H1 (cell line): Measurements from ENCODE around the gene GNAI2. TPM values are rescaled to one million over a fixed set of nuclear protein-coding genes. Genes with fewer than 3 reads are reported as not detected.

Experiments used
- CTCF ChIA-PET: fragments of 300-600 bp; sonication (Branson Sonifier 250); formaldehyde crosslinking; loops from one replicate; lab custom pipeline; 2021; ENCODE audit not compliant: partially characterized antibody; lab: Charles Lee
- POLR2A ChIA-PET: fragments of 300-600 bp; sonication (Branson Sonifier 250); formaldehyde crosslinking; loops from one replicate; lab custom pipeline; 2021; ENCODE audit warnings: inconsistent platforms; ENCODE audit not compliant: partially characterized antibody; lab: Charles Lee
- DNase-seq, 2 experiments: peaks; one replicate each; pipeline versions ENCODE4 v3.0.0 to v3.0.0-alpha.2; 2010 to 2022; ENCODE audit warnings: low spot score in 2 of 2, low read depth in 1 of 2, mixed read lengths in 1 of 2
- FAIRE-seq: peaks from 2 replicates; lab custom pipeline; 2011; peaks lifted over from hg19 to GRCh38; lab: Jason Lieb, UNC
- H2AFZ ChIP-seq: 2 replicates; pipeline ENCODE4 v1.8.1; 2012; ENCODE audit warnings: low read length, inconsistent platforms
- H2AK5ac ChIP-seq: 2 replicates; pipeline ENCODE4 v1.6.1; 2013; ENCODE audit warnings: low read depth, low read length
- H2BK120ac ChIP-seq: replicated peaks from 2 replicates; pipeline ENCODE3; 2013; ENCODE audit warnings: low read depth, low read length, inconsistent platforms
- H2BK12ac ChIP-seq: 2 replicates; pipeline ENCODE4 v1.6.1; 2013; ENCODE audit warnings: low read depth, low read length
- H2BK15ac ChIP-seq: 2 replicates; pipeline ENCODE4 v1.6.1; 2013; ENCODE audit warnings: low read length
- H2BK20ac ChIP-seq: 2 replicates; pipeline ENCODE4 v1.6.1; 2013; ENCODE audit warnings: low read length
- H2BK5ac ChIP-seq: 2 replicates; pipeline ENCODE4 v1.6.1; 2013; ENCODE audit warnings: low read depth, low read length
- H3K14ac ChIP-seq: 2 replicates; pipeline ENCODE4 v1.6.1; 2013; ENCODE audit warnings: inconsistent platforms; ENCODE audit not compliant: insufficient read length
- H3K18ac ChIP-seq: 2 replicates; pipeline ENCODE4 v1.6.1; 2013; ENCODE audit warnings: low read length; ENCODE audit errors: extremely low read depth
- H3K23ac ChIP-seq: 2 replicates; pipeline ENCODE4 v1.6.1; 2013; ENCODE audit warnings: inconsistent platforms; ENCODE audit not compliant: insufficient read length
- H3K23me2 ChIP-seq: 2 replicates; pipeline ENCODE4 v1.6.1; 2013; ENCODE audit warnings: low read depth, low read length
- H3K27ac ChIP-seq: 2 replicates; pipeline ENCODE4 v1.6.1; 2011; ENCODE audit warnings: low read depth, low read length, inconsistent platforms
- H3K27me3 ChIP-seq, 4 experiments: replicated peaks in 1 of 4; 1 replicate in 1 of 4; 2 replicates in 3 of 4; pipeline versions ENCODE4 v1.6.1 to v1.8.1; 2011 to 2013; ENCODE audit warnings: low read length in 3 of 4, mild to moderate bottlenecking in 3 of 4, inconsistent platforms in 2 of 4, mixed read lengths in 2 of 4, moderate library complexity in 1 of 4; ENCODE audit not compliant: control insufficient read depth in 3 of 4, insufficient read depth in 3 of 4; ENCODE audit errors: extremely low read depth in 1 of 4
- H3K36me3 ChIP-seq, 4 experiments: 2 replicates each; pipeline versions ENCODE4 v1.6.1 to v1.8.1; 2011 to 2013; ENCODE audit warnings: mild to moderate bottlenecking in 4 of 4, low read length in 3 of 4, moderate library complexity in 2 of 4, control low read depth in 1 of 4, inconsistent platforms in 1 of 4; ENCODE audit not compliant: insufficient read depth in 4 of 4, control insufficient read depth in 2 of 4
- H3K4ac ChIP-seq: replicated peaks from 2 replicates; pipeline ENCODE3; 2013; ENCODE audit warnings: low read length, low read depth, mixed read lengths, inconsistent platforms; ENCODE audit not compliant: insufficient read length
- H3K4me1 ChIP-seq, 4 experiments: replicated peaks in 1 of 4; 1 replicate in 1 of 4; 2 replicates in 3 of 4; pipeline versions ENCODE4 v1.6.1 to v1.8.1; 2011 to 2013; ENCODE audit warnings: low read length in 3 of 4, inconsistent platforms in 2 of 4, mixed read lengths in 1 of 4; ENCODE audit not compliant: insufficient read depth in 4 of 4, control insufficient read depth in 3 of 4
- H3K4me2 ChIP-seq, 2 experiments: 2 replicates each; pipeline versions ENCODE4 v1.6.1 to v1.8.1; 2011 to 2013; ENCODE audit warnings: low read depth in 2 of 2, low read length in 2 of 2, control low read depth in 1 of 2, inconsistent platforms in 1 of 2, mild to moderate bottlenecking in 1 of 2; ENCODE audit not compliant: insufficient read depth in 1 of 2
- H3K4me3 ChIP-seq, 4 experiments: fragments of 200-600, 300-600 bp in 1 of 4; sonication (generic), shearing (Covaris generic), sonication (Bioruptor Twin) in 1 of 4; 2 replicates each; pipeline versions ENCODE4 v1.5.1 to v1.8.1; 2011 to 2016; ENCODE audit warnings: low read length in 4 of 4, low read depth in 3 of 4, control low read depth in 2 of 4, inconsistent platforms in 2 of 4, mild to moderate bottlenecking in 2 of 4, mixed read lengths in 1 of 4, moderate library complexity in 1 of 4; ENCODE audit not compliant: insufficient read depth in 2 of 4; ENCODE audit errors: extremely low read depth in 1 of 4
- H3K56ac ChIP-seq: replicated peaks from 2 replicates; pipeline ENCODE3; 2013; ENCODE audit warnings: low read depth, mild to moderate bottlenecking, mixed read lengths, low read length, inconsistent platforms; ENCODE audit not compliant: insufficient read length
- H3K79me1 ChIP-seq: 2 replicates; pipeline ENCODE4 v1.6.1; 2013; ENCODE audit warnings: low read depth, low read length, control low read depth
- H3K79me2 ChIP-seq, 2 experiments: 2 replicates each; pipeline versions ENCODE4 v1.6.1 to v1.8.1; 2012 to 2013; ENCODE audit warnings: low read length in 2 of 2, mild to moderate bottlenecking in 2 of 2, inconsistent platforms in 1 of 2; ENCODE audit not compliant: insufficient read depth in 2 of 2, control insufficient read depth in 1 of 2
- H3K9ac ChIP-seq, 4 experiments: replicated peaks in 1 of 4; 1 replicate in 1 of 4; 2 replicates in 3 of 4; pipeline versions ENCODE4 v1.6.1 to v1.8.1; 2011 to 2013; ENCODE audit warnings: low read depth in 3 of 4, low read length in 3 of 4, control low read depth in 2 of 4, mild to moderate bottlenecking in 2 of 4, moderate library complexity in 2 of 4, inconsistent platforms in 1 of 4; ENCODE audit errors: extremely low read depth in 1 of 4
- H3K9me3 ChIP-seq, 2 experiments: 2 replicates each; pipeline versions ENCODE4 v1.6.1 to v1.8.1; 2012 to 2013; ENCODE audit warnings: mild to moderate bottlenecking in 2 of 2, moderate library complexity in 2 of 2, control low read depth in 1 of 2, inconsistent platforms in 1 of 2, low read depth in 1 of 2, low read length in 1 of 2, mixed read lengths in 1 of 2; ENCODE audit not compliant: insufficient read depth in 2 of 2
- H4K20me1 ChIP-seq, 2 experiments: replicated peaks in 1 of 2; 2 replicates each; pipeline versions ENCODE3 to v1.8.1; 2011 to 2013; ENCODE audit warnings: inconsistent platforms in 2 of 2, low read length in 2 of 2, mild to moderate bottlenecking in 1 of 2; ENCODE audit not compliant: insufficient read depth in 2 of 2, control insufficient read depth in 1 of 2
- H4K5ac ChIP-seq: 2 replicates; pipeline ENCODE4 v1.6.1; 2013; ENCODE audit warnings: low read length, low read depth, mixed read lengths, inconsistent platforms; ENCODE audit not compliant: insufficient read length
- H4K8ac ChIP-seq: 2 replicates; pipeline ENCODE4 v1.8.0; 2013; ENCODE audit warnings: mild to moderate bottlenecking, moderate library complexity, low read length, inconsistent platforms; ENCODE audit not compliant: insufficient read depth; ENCODE audit errors: extremely low read depth
- H4K91ac ChIP-seq: replicated peaks from 2 replicates; pipeline ENCODE3; 2013; ENCODE audit warnings: low read length, mixed read lengths, inconsistent platforms; ENCODE audit not compliant: insufficient read length
- WGBS, 2 experiments: shearing (Covaris generic) in 1 of 2; methylation state at CpG; one replicate each; pipeline versions ENCODE4 v1.1.6 to v1.1.7; 2013 to 2015; ENCODE audit warnings: low lambda C conversion rate in 2 of 2, mixed read lengths in 2 of 2, inconsistent platforms in 1 of 2, low coverage in 1 of 2, missing lambda C conversion rate in 1 of 2; ENCODE audit not compliant: insufficient replicate concordance in 2 of 2, insufficient coverage in 1 of 2, insufficient read length in 1 of 2; ENCODE audit errors: extremely low coverage in 1 of 2, missing lambda C conversion rate in 1 of 2; 5-methylcytosine and 5-hydroxymethylcytosine counted together
- polyA plus RNA-seq, 7 experiments: library from polyadenylated mRNA; depleted of rRNA in 3 of 7; stranded (reverse) in 5 of 7; unstranded in 2 of 7; fragments of >200 nt in 5 of 7; fragments of 200-250 nt in 2 of 7; gene quantifications; 1 replicate in 5 of 7; 2 replicates in 1 of 7; 4 replicates in 1 of 7; pipeline versions ENCODE4 v1.2.1 to v1.2.3, GENCODE V29; 2011 to 2013; ENCODE audit warnings: missing spikeins in 2 of 7, mixed read lengths in 2 of 7
- total RNA-seq: library from RNA; stranded (reverse); fragmentation: NEBNext Ultra II Directional; extraction: Animal tissue kit (Norgen Biotek cat#: 25700); gene quantifications from 2 replicates; pipeline ENCODE4 v1.2.1, GENCODE V29; 2021

GNAI2 gene
- total and polyA plus RNA-seq, 2 of the 8 experiments (the other 6 are each of a cell fraction or from before 2014, with no cell fraction given), result 168 to 539 TPM

GRCh38 chr3:50258029-50258680, 22.2 kb downstream of the GNAI2 start:
- peaks cover 6% of the 10 kb centered on the region; the same call in 1 of the 2 replicates for H3K79me1 ChIP-seq
- no peaks in the 10 kb centered on the region for H3K23me2 ChIP-seq
- no peak overlapping the region for H3K4me2 ChIP-seq
- no peak overlapping the region for H2BK15ac ChIP-seq
- peaks cover 15 to 26% (median 21%) of the 10 kb centered on the region in 4 experiments; a peak in 7 of 8 replicates for H3K36me3 ChIP-seq
- H3K56ac ChIP-seq, result no peak overlapping the region
- no peak overlapping the region for H3K14ac ChIP-seq
- H2BK12ac ChIP-seq, result no peak overlapping the region
- no peaks in the 10 kb centered on the region for H3K79me2 ChIP-seq
- H3K9me3 ChIP-seq, result no peaks in the 10 kb centered on the region
- no peak overlapping the region for H2AFZ ChIP-seq
- H3K4ac ChIP-seq, result no peak overlapping the region
- no peak overlapping the region for H3K4me3 ChIP-seq
- 83% methylated on average over 17 of the region's 17 CpGs; no CpG with 5 or more reads in 1 of the 2 experiments for WGBS, 2 experiments
- no peak overlapping the region for H2BK5ac ChIP-seq
- H3K27ac ChIP-seq, result no peak overlapping the region
- H3K4me1 ChIP-seq, result peaks cover 0 to 14% (median 12%) of the 10 kb centered on the region in 4 experiments; a peak in 6 of 7 replicates
- no peak overlapping the region for H3K23ac ChIP-seq
- no peak overlapping the region for H4K8ac ChIP-seq
- DNase-seq (no peak), FAIRE-seq (no peak)
- no peak overlapping the region for H4K91ac ChIP-seq
- H2BK20ac ChIP-seq, result no peak overlapping the region
- H4K20me1 ChIP-seq, result peaks cover 2 to 12% of the 10 kb centered on the region in 2 experiments
- H2AK5ac ChIP-seq, result no peak overlapping the region
- H4K5ac ChIP-seq, result no peak overlapping the region
- H3K9ac ChIP-seq, result no peak overlapping the region
- ChIA-PET POLR2A (interaction anchor here (0.7 to 4.3 kb wide), 8 partner anchors 8 to 64 kb away, joined by 3 to 22 read pairs (median 4); partner anchors contain the start of gene GNAI2), CTCF (interaction anchor here (0.6 to 53.5 kb wide), 10 partner anchors 9 to 920 kb away, joined by 3 to 2149 read pairs (median 66); partner anchors contain the start of genes GNAI2, GNAT1, LSMEM2 and SEMA3B)
- no peaks in the 10 kb centered on the region for H3K27me3 ChIP-seq
- no peak overlapping the region for H2BK120ac ChIP-seq
- no peak overlapping the region for H3K18ac ChIP-seq
